SK-N-SH treated with all-trans-retinoic acid at 6 μM for 48 hours (cell line): ENCODE measurements around the gene RTN4RL2.

ENCODE experiments used
- ATAC-seq: fragments of 200-7000 bp; cut with Tn5 transposase; 3 replicates; pipeline ENCODE4 v1.9.1; 2020; ENCODE audit warnings: mild to moderate bottlenecking, moderate library complexity
- BACH2 ChIP-seq: fragments of 250-450 bp; sonication (Bioruptor Pico); IDR thresholded peaks from 2 replicates; pipeline ENCODE4 v1.9.0; 2021; ENCODE audit warnings: mild to moderate bottlenecking, borderline replicate concordance
- ESRRG ChIP-seq: fragments of 250-450 bp; sonication (Bioruptor Pico); IDR thresholded peaks from 2 replicates; pipeline ENCODE4 v1.6.1; 2021; ENCODE audit warnings: mild to moderate bottlenecking
- GLIS3 ChIP-seq: fragments of 250-450 bp; sonication (Bioruptor Pico); IDR thresholded peaks from 2 replicates; pipeline ENCODE4 v1.5.0; 2020; ENCODE audit warnings: mild to moderate bottlenecking, moderate library complexity
- OSR1 ChIP-seq: fragments of 250-450 bp; sonication (Bioruptor Pico); IDR thresholded peaks from 2 replicates; pipeline ENCODE4 v1.8.0; 2022; ENCODE audit warnings: moderate library complexity, mild to moderate bottlenecking, inconsistent platforms
- PPARA ChIP-seq: fragments of 250-450 bp; sonication (Bioruptor Pico); IDR thresholded peaks from 2 replicates; pipeline ENCODE4 v1.5.0; 2020; ENCODE audit warnings: mild to moderate bottlenecking, borderline replicate concordance
- RARB ChIP-seq: fragments of 250-450 bp; sonication (Bioruptor Pico); IDR thresholded peaks from 2 replicates; pipeline ENCODE4 v1.8.0; 2021; ENCODE audit warnings: mild to moderate bottlenecking, moderate library complexity
- SNAI2 ChIP-seq: fragments of 250-450 bp; sonication (Bioruptor Pico); IDR thresholded peaks from 2 replicates; pipeline ENCODE4 v1.5.0; 2020; ENCODE audit warnings: mild to moderate bottlenecking, moderate library complexity
- TCF4 ChIP-seq: fragments of 250-450 bp; sonication (Bioruptor Pico); IDR thresholded peaks from 2 replicates; pipeline ENCODE4 v1.8.0; 2021; ENCODE audit warnings: mild to moderate bottlenecking, moderate library complexity, borderline replicate concordance
- TOX ChIP-seq: fragments of 250-450 bp; sonication (Bioruptor Pico); IDR thresholded peaks from 2 replicates; pipeline ENCODE4 v1.8.0; 2021; ENCODE audit warnings: mild to moderate bottlenecking, moderate library complexity, borderline replicate concordance
- ZC3H10 ChIP-seq: fragments of 250-450 bp; sonication (Bioruptor Pico); IDR thresholded peaks from 2 replicates; pipeline ENCODE4 v1.5.1; 2021; ENCODE audit warnings: mild to moderate bottlenecking, moderate library complexity
- ZFP3 ChIP-seq: fragments of 250-450 bp; sonication (Bioruptor Pico); IDR thresholded peaks from 2 replicates; pipeline ENCODE4 v1.5.0; 2020; ENCODE audit warnings: mild to moderate bottlenecking, moderate library complexity
- ZFP30 ChIP-seq: fragments of 450-650 bp; formaldehyde crosslinking; IDR thresholded peaks from 2 replicates; pipeline ENCODE4 v1.5.0; 2022; ENCODE audit warnings: mild to moderate bottlenecking, moderate library complexity
- ZNF565 ChIP-seq: fragments of 450-650 bp; formaldehyde crosslinking; conservative IDR thresholded peaks from 2 replicates; pipeline ENCODE4 v1.5.0; 2020; ENCODE audit warnings: low read depth, mild to moderate bottlenecking, moderate library complexity
- ZNF70 ChIP-seq: fragments of 450-650 bp; formaldehyde crosslinking; IDR thresholded peaks from 2 replicates; pipeline ENCODE4 v1.5.0; 2020; ENCODE audit warnings: mild to moderate bottlenecking, moderate library complexity
- ZNF8 ChIP-seq: fragments of 450-650 bp; formaldehyde crosslinking; IDR thresholded peaks from 2 replicates; pipeline ENCODE4 v1.5.0; 2020; ENCODE audit warnings: mild to moderate bottlenecking, moderate library complexity
- TF ChIP-seq, protein P1 (sequence below): fragments of 250-450 bp; sonication (Bioruptor Pico); IDR thresholded peaks from 2 replicates; pipeline ENCODE4 v1.5.0; 2020; ENCODE audit warnings: mild to moderate bottlenecking, moderate library complexity
- TF ChIP-seq, protein P2 (sequence below): fragments of 250-450 bp; sonication (Bioruptor Pico); IDR thresholded peaks from 2 replicates; pipeline ENCODE4 v1.8.0; 2020; ENCODE audit warnings: mild to moderate bottlenecking, moderate library complexity, borderline replicate concordance
- TF ChIP-seq, protein P3 (sequence below): fragments of 250-450 bp; sonication (Bioruptor Pico); IDR thresholded peaks from 2 replicates; pipeline ENCODE4 v1.8.0; 2021; ENCODE audit warnings: low read depth, mild to moderate bottlenecking, moderate library complexity, borderline replicate concordance
- TF ChIP-seq, protein P4 (sequence below): fragments of 250-450 bp; sonication (Bioruptor Pico); IDR thresholded peaks from 2 replicates; pipeline ENCODE4 v1.5.1; 2020; ENCODE audit warnings: low read depth, mild to moderate bottlenecking, moderate library complexity
- TF ChIP-seq, protein P5 (sequence below): fragments of 250-450 bp; sonication (Bioruptor Pico); IDR thresholded peaks from 2 replicates; pipeline ENCODE4 v1.5.1; 2021; ENCODE audit warnings: mild to moderate bottlenecking, moderate library complexity

The RTN4RL2 gene

DNA sequence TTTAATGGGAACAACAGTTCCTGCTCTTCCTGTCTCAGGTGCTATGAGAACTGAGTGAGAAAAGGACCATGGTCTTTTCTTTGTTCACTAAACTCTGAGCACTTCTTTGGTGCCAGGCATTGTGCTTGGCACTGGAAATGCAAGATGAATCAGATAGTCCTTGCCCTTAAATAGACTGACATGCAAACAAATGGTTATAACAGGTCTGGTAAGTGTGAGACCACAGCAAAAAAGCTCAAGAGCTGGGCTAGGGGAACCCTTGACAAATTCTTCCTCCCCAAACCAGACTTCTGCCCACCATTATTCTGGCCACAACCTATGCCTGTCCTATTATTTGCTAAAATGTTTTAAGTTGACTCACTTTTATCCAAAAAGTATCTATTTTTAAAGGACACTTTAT, 38.5 kb upstream of the RTN4RL2 start:
- TF ChIP-seq, protein P1, sequence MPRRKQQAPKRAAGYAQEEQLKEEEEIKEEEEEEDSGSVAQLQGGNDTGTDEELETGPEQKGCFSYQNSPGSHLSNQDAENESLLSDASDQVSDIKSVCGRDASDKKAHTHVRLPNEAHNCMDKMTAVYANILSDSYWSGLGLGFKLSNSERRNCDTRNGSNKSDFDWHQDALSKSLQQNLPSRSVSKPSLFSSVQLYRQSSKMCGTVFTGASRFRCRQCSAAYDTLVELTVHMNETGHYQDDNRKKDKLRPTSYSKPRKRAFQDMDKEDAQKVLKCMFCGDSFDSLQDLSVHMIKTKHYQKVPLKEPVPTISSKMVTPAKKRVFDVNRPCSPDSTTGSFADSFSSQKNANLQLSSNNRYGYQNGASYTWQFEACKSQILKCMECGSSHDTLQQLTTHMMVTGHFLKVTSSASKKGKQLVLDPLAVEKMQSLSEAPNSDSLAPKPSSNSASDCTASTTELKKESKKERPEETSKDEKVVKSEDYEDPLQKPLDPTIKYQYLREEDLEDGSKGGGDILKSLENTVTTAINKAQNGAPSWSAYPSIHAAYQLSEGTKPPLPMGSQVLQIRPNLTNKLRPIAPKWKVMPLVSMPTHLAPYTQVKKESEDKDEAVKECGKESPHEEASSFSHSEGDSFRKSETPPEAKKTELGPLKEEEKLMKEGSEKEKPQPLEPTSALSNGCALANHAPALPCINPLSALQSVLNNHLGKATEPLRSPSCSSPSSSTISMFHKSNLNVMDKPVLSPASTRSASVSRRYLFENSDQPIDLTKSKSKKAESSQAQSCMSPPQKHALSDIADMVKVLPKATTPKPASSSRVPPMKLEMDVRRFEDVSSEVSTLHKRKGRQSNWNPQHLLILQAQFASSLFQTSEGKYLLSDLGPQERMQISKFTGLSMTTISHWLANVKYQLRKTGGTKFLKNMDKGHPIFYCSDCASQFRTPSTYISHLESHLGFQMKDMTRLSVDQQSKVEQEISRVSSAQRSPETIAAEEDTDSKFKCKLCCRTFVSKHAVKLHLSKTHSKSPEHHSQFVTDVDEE (CRISPR knock-in tag), result no peak
- TF ChIP-seq PPARA (no peak), ZC3H10 (CRISPR knock-in tag) (no peak), GLIS3 (CRISPR knock-in tag) (no peak), RARB (CRISPR knock-in tag) (no peak), ZNF8 (no peak), SNAI2 (CRISPR knock-in tag) (no peak), BACH2 (CRISPR knock-in tag) (no peak), ZFP30 (CRISPR knock-in tag) (no peak), TOX (no peak), OSR1 (CRISPR knock-in tag) (no peak), ESRRG (CRISPR knock-in tag) (no peak), TCF4 (no peak), ZNF565 (CRISPR knock-in tag) (no peak)
- TF ChIP-seq, protein P2, sequence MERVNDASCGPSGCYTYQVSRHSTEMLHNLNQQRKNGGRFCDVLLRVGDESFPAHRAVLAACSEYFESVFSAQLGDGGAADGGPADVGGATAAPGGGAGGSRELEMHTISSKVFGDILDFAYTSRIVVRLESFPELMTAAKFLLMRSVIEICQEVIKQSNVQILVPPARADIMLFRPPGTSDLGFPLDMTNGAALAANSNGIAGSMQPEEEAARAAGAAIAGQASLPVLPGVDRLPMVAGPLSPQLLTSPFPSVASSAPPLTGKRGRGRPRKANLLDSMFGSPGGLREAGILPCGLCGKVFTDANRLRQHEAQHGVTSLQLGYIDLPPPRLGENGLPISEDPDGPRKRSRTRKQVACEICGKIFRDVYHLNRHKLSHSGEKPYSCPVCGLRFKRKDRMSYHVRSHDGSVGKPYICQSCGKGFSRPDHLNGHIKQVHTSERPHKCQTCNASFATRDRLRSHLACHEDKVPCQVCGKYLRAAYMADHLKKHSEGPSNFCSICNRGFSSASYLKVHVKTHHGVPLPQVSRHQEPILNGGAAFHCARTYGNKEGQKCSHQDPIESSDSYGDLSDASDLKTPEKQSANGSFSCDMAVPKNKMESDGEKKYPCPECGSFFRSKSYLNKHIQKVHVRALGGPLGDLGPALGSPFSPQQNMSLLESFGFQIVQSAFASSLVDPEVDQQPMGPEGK (CRISPR knock-in tag), result no peak
- TF ChIP-seq, protein P3, sequence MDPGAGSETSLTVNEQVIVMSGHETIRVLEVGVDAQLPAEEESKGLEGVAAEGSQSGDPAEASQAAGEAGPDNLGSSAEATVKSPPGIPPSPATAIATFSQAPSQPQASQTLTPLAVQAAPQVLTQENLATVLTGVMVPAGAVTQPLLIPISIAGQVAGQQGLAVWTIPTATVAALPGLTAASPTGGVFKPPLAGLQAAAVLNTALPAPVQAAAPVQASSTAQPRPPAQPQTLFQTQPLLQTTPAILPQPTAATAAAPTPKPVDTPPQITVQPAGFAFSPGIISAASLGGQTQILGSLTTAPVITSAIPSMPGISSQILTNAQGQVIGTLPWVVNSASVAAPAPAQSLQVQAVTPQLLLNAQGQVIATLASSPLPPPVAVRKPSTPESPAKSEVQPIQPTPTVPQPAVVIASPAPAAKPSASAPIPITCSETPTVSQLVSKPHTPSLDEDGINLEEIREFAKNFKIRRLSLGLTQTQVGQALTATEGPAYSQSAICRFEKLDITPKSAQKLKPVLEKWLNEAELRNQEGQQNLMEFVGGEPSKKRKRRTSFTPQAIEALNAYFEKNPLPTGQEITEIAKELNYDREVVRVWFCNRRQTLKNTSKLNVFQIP (CRISPR knock-in tag), result no peak
- TF ChIP-seq, protein P4, sequence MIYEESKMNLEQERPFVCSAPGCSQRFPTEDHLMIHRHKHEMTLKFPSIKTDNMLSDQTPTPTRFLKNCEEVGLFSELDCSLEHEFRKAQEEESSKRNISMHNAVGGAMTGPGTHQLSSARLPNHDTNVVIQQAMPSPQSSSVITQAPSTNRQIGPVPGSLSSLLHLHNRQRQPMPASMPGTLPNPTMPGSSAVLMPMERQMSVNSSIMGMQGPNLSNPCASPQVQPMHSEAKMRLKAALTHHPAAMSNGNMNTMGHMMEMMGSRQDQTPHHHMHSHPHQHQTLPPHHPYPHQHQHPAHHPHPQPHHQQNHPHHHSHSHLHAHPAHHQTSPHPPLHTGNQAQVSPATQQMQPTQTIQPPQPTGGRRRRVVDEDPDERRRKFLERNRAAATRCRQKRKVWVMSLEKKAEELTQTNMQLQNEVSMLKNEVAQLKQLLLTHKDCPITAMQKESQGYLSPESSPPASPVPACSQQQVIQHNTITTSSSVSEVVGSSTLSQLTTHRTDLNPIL (CRISPR knock-in tag), result no peak
- TF ChIP-seq, protein P5, sequence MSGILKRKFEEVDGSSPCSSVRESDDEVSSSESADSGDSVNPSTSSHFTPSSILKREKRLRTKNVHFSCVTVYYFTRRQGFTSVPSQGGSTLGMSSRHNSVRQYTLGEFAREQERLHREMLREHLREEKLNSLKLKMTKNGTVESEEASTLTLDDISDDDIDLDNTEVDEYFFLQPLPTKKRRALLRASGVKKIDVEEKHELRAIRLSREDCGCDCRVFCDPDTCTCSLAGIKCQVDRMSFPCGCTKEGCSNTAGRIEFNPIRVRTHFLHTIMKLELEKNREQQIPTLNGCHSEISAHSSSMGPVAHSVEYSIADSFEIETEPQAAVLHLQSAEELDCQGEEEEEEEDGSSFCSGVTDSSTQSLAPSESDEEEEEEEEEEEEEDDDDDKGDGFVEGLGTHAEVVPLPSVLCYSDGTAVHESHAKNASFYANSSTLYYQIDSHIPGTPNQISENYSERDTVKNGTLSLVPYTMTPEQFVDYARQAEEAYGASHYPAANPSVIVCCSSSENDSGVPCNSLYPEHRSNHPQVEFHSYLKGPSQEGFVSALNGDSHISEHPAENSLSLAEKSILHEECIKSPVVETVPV, result no peak
- TF ChIP-seq, all 23 proteins: peak for 0
- no peak for ATAC-seq

DNA sequence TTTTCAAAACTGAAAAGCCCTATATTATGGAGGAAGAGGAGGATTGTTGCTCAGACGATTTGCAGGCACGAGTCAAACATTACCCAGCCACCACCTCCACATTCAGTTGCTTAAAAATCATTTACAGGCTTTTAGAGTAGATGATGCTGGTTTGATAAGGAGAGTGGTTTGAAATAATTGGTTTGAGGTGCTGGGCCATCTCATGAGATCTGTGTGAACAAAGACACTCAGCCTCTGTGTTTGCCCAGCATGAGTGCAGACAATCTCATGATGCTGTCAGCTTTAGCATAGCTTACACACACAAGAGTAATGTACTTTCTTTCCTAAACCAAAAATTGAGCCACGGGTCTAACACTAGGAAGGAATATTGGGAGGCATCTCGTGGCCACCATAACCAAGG, 37.7 kb upstream of the RTN4RL2 start:
- ATAC-seq, result no peak
- TF ChIP-seq ZNF8 (no peak), ZC3H10 (CRISPR knock-in tag) (no peak)
- TF ChIP-seq, protein P2 (CRISPR knock-in tag), result no peak

DNA sequence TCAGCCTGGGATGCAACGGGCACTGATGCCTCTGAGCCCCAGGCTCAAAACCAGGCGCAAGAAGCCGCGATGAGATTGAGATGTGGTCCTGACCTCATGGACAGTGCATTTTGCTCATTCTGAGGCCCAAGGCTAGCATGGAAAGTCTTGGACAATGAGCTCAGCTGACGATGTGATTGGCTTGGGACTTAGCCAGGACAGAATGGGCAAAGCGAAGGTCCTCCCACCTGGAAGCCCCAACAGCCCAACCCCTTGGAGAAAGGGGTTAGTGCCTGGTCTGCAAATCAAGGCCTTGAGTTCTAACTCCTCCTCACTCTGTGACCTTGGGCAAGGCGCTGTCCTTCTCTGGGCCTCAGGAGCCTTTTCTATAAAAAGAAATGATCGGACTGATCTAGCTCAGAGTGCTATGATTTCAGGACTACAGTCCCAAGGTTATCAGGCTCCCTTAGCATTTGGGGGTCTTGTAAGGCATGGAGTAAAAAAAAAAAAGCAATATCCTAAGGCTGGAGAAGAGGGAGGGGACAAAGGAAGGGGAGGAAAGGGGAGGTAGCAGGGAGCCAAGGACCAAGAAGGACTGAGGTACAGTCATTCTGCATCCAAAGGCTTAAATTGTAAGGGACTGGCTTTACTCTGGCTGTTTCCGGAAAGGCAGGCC, 36.1 kb upstream of the RTN4RL2 start:
- no peak for ATAC-seq
- no peak for TF ChIP-seq ZNF70 (CRISPR knock-in tag)
- TF ChIP-seq ZFP30 (CRISPR knock-in tag), result no peak
- no peak for TF ChIP-seq RARB (CRISPR knock-in tag)
- no peak for TF ChIP-seq ESRRG (CRISPR knock-in tag)
- TF ChIP-seq, protein P5, result no peak
- TF ChIP-seq, protein P2 (CRISPR knock-in tag), result no peak
- TF ChIP-seq ZNF8, result no peak
- TF ChIP-seq, protein P4 (CRISPR knock-in tag), result no peak
- no peak for TF ChIP-seq TCF4
- TF ChIP-seq SNAI2 (CRISPR knock-in tag), result no peak
- TF ChIP-seq ZFP3, result no peak
- no peak for TF ChIP-seq PPARA
